Mesendoderm (in vitro differentiated cells): ENCODE measurements around the gene ACTN2.

Experiments used
- DNase-seq: peaks from one replicate; pipeline ENCODE4 v3.0.0; 2013
- H2AK5ac ChIP-seq: 2 replicates; pipeline ENCODE4 v1.6.1; 2013; ENCODE audit warnings: low read length, inconsistent platforms
- H2BK120ac ChIP-seq: 2 replicates; pipeline ENCODE4 v1.6.1; 2013; ENCODE audit warnings: low read depth, mild to moderate bottlenecking, low read length, moderate library complexity, mixed read lengths
- H2BK15ac ChIP-seq: replicated peaks from 2 replicates; pipeline ENCODE4 v1.6.1; 2013; ENCODE audit warnings: low read depth, mild to moderate bottlenecking, moderate library complexity
- H2BK5ac ChIP-seq: 2 replicates; pipeline ENCODE4 v1.6.1; 2013; ENCODE audit warnings: low read length, inconsistent platforms
- H3K18ac ChIP-seq: 2 replicates; pipeline ENCODE4 v1.6.1; 2013; ENCODE audit warnings: mild to moderate bottlenecking, low read length, mixed read lengths
- H3K23ac ChIP-seq: one replicate; pipeline ENCODE4 v1.6.1; 2013; ENCODE audit warnings: low read length
- H3K27ac ChIP-seq: 2 replicates; pipeline ENCODE4 v1.5.1; 2013; ENCODE audit warnings: low read depth, mild to moderate bottlenecking, inconsistent platforms, low read length, moderate library complexity
- H3K27me3 ChIP-seq: 2 replicates; pipeline ENCODE4 v1.6.1; 2013; ENCODE audit warnings: low read length, control low read depth, mild to moderate bottlenecking, inconsistent platforms; ENCODE audit not compliant: insufficient read depth, poor library complexity
- H3K36me3 ChIP-seq: 2 replicates; pipeline ENCODE4 v1.6.1; 2013; ENCODE audit warnings: low read length, inconsistent platforms; ENCODE audit not compliant: control insufficient read depth, insufficient read depth
- H3K4ac ChIP-seq: one replicate; pipeline ENCODE4 v1.6.1; 2013; ENCODE audit warnings: low read depth, mild to moderate bottlenecking, low read length, moderate library complexity
- H3K4me1 ChIP-seq: 2 replicates; pipeline ENCODE4 v1.6.1; 2013; ENCODE audit warnings: low read depth, low read length, inconsistent platforms; ENCODE audit not compliant: control insufficient read depth
- H3K4me2 ChIP-seq: 2 replicates; pipeline ENCODE4 v1.6.1; 2013; ENCODE audit warnings: low read length
- H3K4me3 ChIP-seq: 2 replicates; pipeline ENCODE4 v1.5.1; 2013; ENCODE audit warnings: mild to moderate bottlenecking, low read length
- H3K56ac ChIP-seq: one replicate; pipeline ENCODE4 v1.6.1; 2013; ENCODE audit warnings: low read length
- H3K79me1 ChIP-seq: 2 replicates; pipeline ENCODE4 v1.6.1; 2013; ENCODE audit warnings: low read length, inconsistent platforms
- H3K79me2 ChIP-seq: 2 replicates; pipeline ENCODE4 v1.6.1; 2013; ENCODE audit warnings: mild to moderate bottlenecking, low read length; ENCODE audit not compliant: control insufficient read depth, insufficient read depth
- H3K9ac ChIP-seq: 2 replicates; pipeline ENCODE4 v1.6.1; 2013; ENCODE audit warnings: low read length, inconsistent platforms
- H4K5ac ChIP-seq: one replicate; pipeline ENCODE4 v1.6.1; 2013; ENCODE audit warnings: low read length
- H4K8ac ChIP-seq: one replicate; pipeline ENCODE4 v1.6.1; 2013; ENCODE audit warnings: low read depth, mild to moderate bottlenecking, control low read depth, low read length, moderate library complexity
- WGBS: extraction: QIAGEN DNeasy Blood & Tissue Kit; methylation state at CpG from one replicate; pipeline ENCODE4 v1.1.7; 2013; ENCODE audit warnings: low lambda C conversion rate, missing lambda C conversion rate; ENCODE audit not compliant: insufficient coverage; ENCODE audit errors: extremely low coverage; 5-methylcytosine and 5-hydroxymethylcytosine counted together

ACTN2 gene

DNA sequence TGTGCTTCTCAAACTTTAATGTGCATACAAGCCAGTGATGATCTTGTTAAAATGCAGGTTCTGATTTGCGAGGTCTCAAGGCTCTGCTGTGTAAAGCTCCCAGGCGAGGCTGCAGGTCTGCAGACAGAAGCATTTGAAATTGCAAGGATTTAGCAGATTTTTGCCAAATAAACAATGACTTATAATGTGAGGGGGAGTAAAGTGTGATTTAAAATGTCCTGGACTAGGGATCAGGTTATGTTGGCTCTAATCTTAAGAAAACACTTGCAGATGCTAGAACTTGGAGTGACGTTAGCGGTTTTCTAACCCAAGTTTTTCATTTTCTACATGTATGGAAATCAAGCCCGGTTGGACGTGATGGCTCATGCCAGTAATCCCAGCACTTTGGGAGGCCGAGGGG lies 16.2 kb upstream of the ACTN2 start:
- Histone ChIP-seq H3K27ac (no peak overlapping the region), H3K79me1 (no peaks in the 10 kb centered on the region), H2AK5ac (no peak overlapping the region), H3K36me3 (no peaks in the 10 kb centered on the region), H2BK120ac (no peak overlapping the region), H3K4me3 (no peak overlapping the region), H2BK5ac (no peak overlapping the region), H3K4me1 (no peaks in the 10 kb centered on the region), H3K23ac (no peak overlapping the region), H3K79me2 (no peaks in the 10 kb centered on the region), H4K8ac (no peak overlapping the region), H3K27me3 (no peaks in the 10 kb centered on the region), H3K18ac (no peak overlapping the region), H3K56ac (no peak overlapping the region), H3K4ac (no peak overlapping the region), H3K9ac (no peak overlapping the region), H3K4me2 (no peak overlapping the region), H4K5ac (no peak overlapping the region), H2BK15ac (no peak overlapping the region)
- no peak for DNase-seq
- WGBS, result no CpG with 5 or more reads among the region's 7 CpGs

- no peak overlapping the region for H3K4me3 ChIP-seq
- no peaks in the 10 kb centered on the region for H3K4me1 ChIP-seq
- no peaks in the 10 kb centered on the region for H3K79me1 ChIP-seq
- no peaks in the 10 kb centered on the region for H3K36me3 ChIP-seq
- H3K9ac ChIP-seq, result no peak overlapping the region
- H3K23ac ChIP-seq, result no peak overlapping the region
- WGBS, result no CpG with 5 or more reads among the region's 5 CpGs
- no peak overlapping the region for H2BK120ac ChIP-seq
- H3K79me2 ChIP-seq, result no peaks in the 10 kb centered on the region
- no peak overlapping the region for H4K5ac ChIP-seq
- H4K8ac ChIP-seq, result no peak overlapping the region
- no peak overlapping the region for H3K56ac ChIP-seq
- H2BK5ac ChIP-seq, result no peak overlapping the region
- H3K27ac ChIP-seq, result no peak overlapping the region
- H3K18ac ChIP-seq, result no peak overlapping the region
- DNase-seq, result no peak
- H3K4ac ChIP-seq, result no peak overlapping the region
- no peaks in the 10 kb centered on the region for H3K27me3 ChIP-seq
- H2AK5ac ChIP-seq, result no peak overlapping the region
- no peak overlapping the region for H2BK15ac ChIP-seq
- H3K4me2 ChIP-seq, result no peak overlapping the region
These were observed 12.9 kb upstream of the ACTN2 start for GRCh38 chr1:236673289-236673919.

DNA sequence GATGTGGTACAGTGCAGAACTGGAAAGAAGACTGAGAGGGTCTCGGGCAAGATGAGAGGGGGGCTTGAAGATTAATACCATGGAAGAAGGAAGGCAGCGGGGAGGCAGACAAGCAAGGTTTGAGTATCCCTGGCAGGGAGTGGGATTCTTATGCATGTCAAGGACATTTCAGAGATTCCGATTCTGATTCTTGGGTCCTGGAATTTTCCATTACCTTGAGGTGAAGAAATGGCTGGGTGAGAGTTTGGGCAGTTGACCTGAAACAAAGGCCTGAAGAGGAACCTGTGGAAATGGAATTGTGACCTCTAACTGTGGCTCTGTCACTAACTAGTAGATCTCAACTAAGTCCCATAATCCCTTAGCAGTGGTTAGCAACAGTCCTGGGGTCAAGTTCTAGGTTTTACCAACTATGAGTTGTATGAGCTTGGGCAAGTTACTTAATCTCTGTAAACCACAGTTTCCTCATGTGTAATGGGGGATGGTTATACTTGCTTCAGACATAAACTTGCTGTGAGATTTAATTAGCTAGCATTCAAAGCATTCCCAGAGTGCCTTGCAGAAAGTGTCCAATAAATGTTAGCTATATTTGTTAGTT lies 8.6 kb upstream of the ACTN2 start:
- peak; percentile 83 for DNase-seq
- H3K36me3 ChIP-seq, result no peaks in the 10 kb centered on the region
- no peaks in the 10 kb centered on the region for H3K79me2 ChIP-seq
- H2AK5ac ChIP-seq, result no peak overlapping the region
- H3K9ac ChIP-seq, result no peak overlapping the region
- no peaks in the 10 kb centered on the region for H3K4me1 ChIP-seq
- no peak overlapping the region for H3K56ac ChIP-seq
- WGBS, result no CpG with 5 or more reads among the region's 3 CpGs
- H4K8ac ChIP-seq, result no peak overlapping the region
- H2BK15ac ChIP-seq, result peak overlapping the region; percentile 59
- no peak overlapping the region for H2BK120ac ChIP-seq
- peak overlapping the region; percentile 12 for H3K18ac ChIP-seq
- no peaks in the 10 kb centered on the region for H3K27me3 ChIP-seq
- no peak overlapping the region for H3K23ac ChIP-seq
- H3K4ac ChIP-seq, result no peak overlapping the region
- H3K4me3 ChIP-seq, result no peak overlapping the region
- H3K79me1 ChIP-seq, result no peaks in the 10 kb centered on the region
- H3K27ac ChIP-seq, result no peak overlapping the region
- no peak overlapping the region for H3K4me2 ChIP-seq
- no peak overlapping the region for H2BK5ac ChIP-seq
- no peak overlapping the region for H4K5ac ChIP-seq

DNA sequence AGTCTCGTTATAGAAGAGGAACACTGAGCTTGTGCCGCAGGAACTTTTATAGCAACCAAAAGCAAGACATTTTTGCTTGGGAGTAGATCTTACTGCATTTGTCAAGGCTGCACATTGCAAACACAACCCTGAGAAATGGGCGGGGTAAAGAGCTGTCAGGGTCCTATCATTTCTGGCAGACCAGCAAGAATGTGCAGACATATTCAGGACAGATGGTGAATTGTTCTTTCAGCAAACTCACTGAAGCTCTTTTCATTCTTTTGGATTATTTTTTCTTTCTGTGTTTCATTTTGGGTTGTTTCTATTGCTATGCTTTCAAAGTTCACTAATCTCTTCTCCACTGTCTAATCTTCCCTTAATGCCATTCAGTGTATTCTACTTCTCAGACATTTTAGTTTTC lies 5.1 kb upstream of the ACTN2 start:
- Histone ChIP-seq H2BK120ac (no peak overlapping the region), H4K8ac (no peak overlapping the region), H3K79me1 (no peaks in the 10 kb centered on the region), H3K23ac (no peak overlapping the region), H3K36me3 (no peaks in the 10 kb centered on the region), H2AK5ac (no peak overlapping the region), H3K9ac (no peak overlapping the region), H2BK5ac (no peak overlapping the region), H3K4me2 (no peak overlapping the region), H3K27me3 (no peaks in the 10 kb centered on the region), H4K5ac (no peak overlapping the region), H3K18ac (no peak overlapping the region), H2BK15ac (no peak overlapping the region), H3K27ac (no peak overlapping the region), H3K4me1 (no peaks in the 10 kb centered on the region), H3K4me3 (no peak overlapping the region), H3K79me2 (no peaks in the 10 kb centered on the region), H3K4ac (no peak overlapping the region), H3K56ac (no peak overlapping the region)
- no peak for DNase-seq
- WGBS, result no CpG with 5 or more reads among the region's 3 CpGs

DNA sequence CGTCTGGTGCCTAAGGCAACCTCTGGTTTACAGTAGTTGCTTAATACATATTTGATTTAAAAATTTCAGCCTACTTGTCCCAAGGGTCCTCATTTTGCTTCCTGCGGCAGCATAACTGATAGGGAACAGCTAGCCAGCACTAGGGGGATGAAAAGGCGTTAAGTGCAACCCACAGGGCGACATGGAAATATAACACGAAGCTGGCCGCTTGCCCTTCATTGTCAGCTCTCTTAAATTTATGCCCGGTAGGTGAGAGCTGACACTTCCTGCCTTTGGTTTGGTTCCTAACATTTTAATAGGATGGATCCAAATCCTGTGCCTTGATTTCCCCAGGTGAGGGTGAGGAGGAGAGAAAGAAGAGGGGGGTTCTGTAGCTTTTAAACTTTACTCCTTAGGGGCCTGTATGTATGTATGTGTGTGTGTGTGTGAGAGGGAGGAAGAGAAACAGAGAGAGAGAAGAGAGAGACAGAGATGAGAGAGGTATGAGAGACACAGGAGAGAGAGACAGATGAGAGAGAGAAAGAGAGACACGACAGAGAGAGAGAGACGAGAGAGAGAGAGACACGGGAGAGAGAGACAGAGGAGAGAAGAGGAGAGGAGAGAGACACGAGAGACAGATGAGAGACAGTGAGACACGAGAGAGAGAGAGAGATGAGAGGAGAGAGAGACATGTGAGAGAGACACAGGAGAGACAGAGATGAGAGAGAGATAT lies 938 bp upstream of the ACTN2 start:
- H2BK120ac ChIP-seq, result no peak overlapping the region
- no peak overlapping the region for H2BK5ac ChIP-seq
- H3K79me1 ChIP-seq, result no peaks in the 10 kb centered on the region
- no peaks in the 10 kb centered on the region for H3K36me3 ChIP-seq
- no peak overlapping the region for H4K8ac ChIP-seq
- no peak overlapping the region for H3K56ac ChIP-seq
- no peak overlapping the region for H3K27ac ChIP-seq
- peaks cover 4% of the 10 kb centered on the region for H3K4me1 ChIP-seq
- no CpG with 5 or more reads among the region's 12 CpGs for WGBS
- H3K23ac ChIP-seq, result no peak overlapping the region
- H3K27me3 ChIP-seq, result peaks cover 6% of the 10 kb centered on the region
- no peak overlapping the region for H4K5ac ChIP-seq
- no peak overlapping the region for H3K4me2 ChIP-seq
- no peak overlapping the region for H3K9ac ChIP-seq
- no peak overlapping the region for H3K18ac ChIP-seq
- H3K4me3 ChIP-seq, result no peak overlapping the region
- H2BK15ac ChIP-seq, result no peak overlapping the region
- H3K79me2 ChIP-seq, result no peaks in the 10 kb centered on the region
- no peak for DNase-seq
- H3K4ac ChIP-seq, result no peak overlapping the region
- H2AK5ac ChIP-seq, result peak overlapping the region; percentile 14
